ENCODE results near the gene BCL11A. TPM values are rescaled to one million over a fixed set of nuclear protein-coding genes. Genes with fewer than 3 reads are reported as not detected.

The BCL11A gene
- polyA plus RNA-seq, 1 donor from 2014 or later = 44.0 TPM

DNA sequence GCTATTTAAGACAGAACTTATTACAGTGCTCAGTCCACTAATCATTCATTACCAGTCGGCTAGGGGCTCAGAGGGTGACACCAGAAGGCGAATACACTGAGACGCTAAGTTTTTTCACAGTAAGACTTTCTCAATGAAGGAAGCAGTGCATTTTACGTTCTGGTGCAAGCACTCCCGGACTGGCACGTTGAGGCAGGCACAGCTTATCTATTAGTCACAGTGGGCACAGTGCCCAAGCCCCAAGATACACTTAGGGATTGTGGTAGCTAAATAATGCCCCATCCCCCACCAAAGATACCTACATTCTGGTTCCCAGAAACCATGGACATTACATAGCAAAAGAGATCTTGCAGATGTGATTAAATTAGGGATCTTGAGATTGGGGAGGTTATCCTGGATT is 32.6 kb upstream of the BCL11A start:
- H3K27me3 ChIP-seq (ENCODE audit: insufficient read depth, low read depth, low read length) = peaks cover 4% of the 10 kb centered on the region
- H3K4me2 ChIP-seq (ENCODE audit: low read length) = no peak overlapping the region
- H4K20me1 ChIP-seq (ENCODE audit: insufficient read depth) = no peaks in the 10 kb centered on the region
- H3K36me3 ChIP-seq (ENCODE audit: insufficient read depth, low read length) = no peaks in the 10 kb centered on the region
- H3K9ac ChIP-seq (ENCODE audit: low read length) = no peak overlapping the region
- no peak overlapping the region for H3K27ac ChIP-seq (ENCODE audit: low read length)
- no peak overlapping the region for H2AFZ ChIP-seq (ENCODE audit: low read depth, low read length)
- no peaks in the 10 kb centered on the region for H3K9me2 ChIP-seq (ENCODE audit: insufficient read depth, low read length)
- no peak overlapping the region for H3K4me3 ChIP-seq (ENCODE audit: low read length)
- TF ChIP-seq MXI1 (conservative IDR thresholded peaks at IDR 0.05; ENCODE audit: poor library complexity, severe bottlenecking) (no peak), POLR2AphosphoS5 (IDR thresholded peaks at IDR 0.05) (no peak), SMC3 (conservative IDR thresholded peaks at IDR 0.05; ENCODE audit: poor library complexity) (no peak), EP300 (conservative IDR thresholded peaks at IDR 0.05; ENCODE audit: poor library complexity, severe bottlenecking) (no peak), TAF1 (IDR thresholded peaks at IDR 0.05; ENCODE audit: low read depth) (no peak), RAD21 (conservative IDR thresholded peaks at IDR 0.05) (no peak), EZH2 (IDR thresholded peaks at IDR 0.05; ENCODE audit: borderline replicate concordance, insufficient read depth, low read length, poor library complexity, severe bottlenecking) (no peak)
- TF ChIP-seq, protein P1, sequence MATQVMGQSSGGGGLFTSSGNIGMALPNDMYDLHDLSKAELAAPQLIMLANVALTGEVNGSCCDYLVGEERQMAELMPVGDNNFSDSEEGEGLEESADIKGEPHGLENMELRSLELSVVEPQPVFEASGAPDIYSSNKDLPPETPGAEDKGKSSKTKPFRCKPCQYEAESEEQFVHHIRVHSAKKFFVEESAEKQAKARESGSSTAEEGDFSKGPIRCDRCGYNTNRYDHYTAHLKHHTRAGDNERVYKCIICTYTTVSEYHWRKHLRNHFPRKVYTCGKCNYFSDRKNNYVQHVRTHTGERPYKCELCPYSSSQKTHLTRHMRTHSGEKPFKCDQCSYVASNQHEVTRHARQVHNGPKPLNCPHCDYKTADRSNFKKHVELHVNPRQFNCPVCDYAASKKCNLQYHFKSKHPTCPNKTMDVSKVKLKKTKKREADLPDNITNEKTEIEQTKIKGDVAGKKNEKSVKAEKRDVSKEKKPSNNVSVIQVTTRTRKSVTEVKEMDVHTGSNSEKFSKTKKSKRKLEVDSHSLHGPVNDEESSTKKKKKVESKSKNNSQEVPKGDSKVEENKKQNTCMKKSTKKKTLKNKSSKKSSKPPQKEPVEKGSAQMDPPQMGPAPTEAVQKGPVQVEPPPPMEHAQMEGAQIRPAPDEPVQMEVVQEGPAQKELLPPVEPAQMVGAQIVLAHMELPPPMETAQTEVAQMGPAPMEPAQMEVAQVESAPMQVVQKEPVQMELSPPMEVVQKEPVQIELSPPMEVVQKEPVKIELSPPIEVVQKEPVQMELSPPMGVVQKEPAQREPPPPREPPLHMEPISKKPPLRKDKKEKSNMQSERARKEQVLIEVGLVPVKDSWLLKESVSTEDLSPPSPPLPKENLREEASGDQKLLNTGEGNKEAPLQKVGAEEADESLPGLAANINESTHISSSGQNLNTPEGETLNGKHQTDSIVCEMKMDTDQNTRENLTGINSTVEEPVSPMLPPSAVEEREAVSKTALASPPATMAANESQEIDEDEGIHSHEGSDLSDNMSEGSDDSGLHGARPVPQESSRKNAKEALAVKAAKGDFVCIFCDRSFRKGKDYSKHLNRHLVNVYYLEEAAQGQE (IDR thresholded peaks at IDR 0.05; ENCODE audit: borderline replicate concordance) = no peak
- TF ChIP-seq, protein P2, sequence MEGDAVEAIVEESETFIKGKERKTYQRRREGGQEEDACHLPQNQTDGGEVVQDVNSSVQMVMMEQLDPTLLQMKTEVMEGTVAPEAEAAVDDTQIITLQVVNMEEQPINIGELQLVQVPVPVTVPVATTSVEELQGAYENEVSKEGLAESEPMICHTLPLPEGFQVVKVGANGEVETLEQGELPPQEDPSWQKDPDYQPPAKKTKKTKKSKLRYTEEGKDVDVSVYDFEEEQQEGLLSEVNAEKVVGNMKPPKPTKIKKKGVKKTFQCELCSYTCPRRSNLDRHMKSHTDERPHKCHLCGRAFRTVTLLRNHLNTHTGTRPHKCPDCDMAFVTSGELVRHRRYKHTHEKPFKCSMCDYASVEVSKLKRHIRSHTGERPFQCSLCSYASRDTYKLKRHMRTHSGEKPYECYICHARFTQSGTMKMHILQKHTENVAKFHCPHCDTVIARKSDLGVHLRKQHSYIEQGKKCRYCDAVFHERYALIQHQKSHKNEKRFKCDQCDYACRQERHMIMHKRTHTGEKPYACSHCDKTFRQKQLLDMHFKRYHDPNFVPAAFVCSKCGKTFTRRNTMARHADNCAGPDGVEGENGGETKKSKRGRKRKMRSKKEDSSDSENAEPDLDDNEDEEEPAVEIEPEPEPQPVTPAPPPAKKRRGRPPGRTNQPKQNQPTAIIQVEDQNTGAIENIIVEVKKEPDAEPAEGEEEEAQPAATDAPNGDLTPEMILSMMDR (IDR thresholded peaks at IDR 0.05; ENCODE audit: poor library complexity, severe bottlenecking) = no peak
- no peaks in the 10 kb centered on the region for H3K9me3 ChIP-seq (ENCODE audit: low read length)
- no peaks in the 10 kb centered on the region for H3K79me2 ChIP-seq (replicated peaks; ENCODE audit: insufficient read depth, low read length)
- no peaks in the 10 kb centered on the region for H3F3A ChIP-seq (ENCODE audit: insufficient read depth, low read length, poor library complexity, severe bottlenecking)

DNA sequence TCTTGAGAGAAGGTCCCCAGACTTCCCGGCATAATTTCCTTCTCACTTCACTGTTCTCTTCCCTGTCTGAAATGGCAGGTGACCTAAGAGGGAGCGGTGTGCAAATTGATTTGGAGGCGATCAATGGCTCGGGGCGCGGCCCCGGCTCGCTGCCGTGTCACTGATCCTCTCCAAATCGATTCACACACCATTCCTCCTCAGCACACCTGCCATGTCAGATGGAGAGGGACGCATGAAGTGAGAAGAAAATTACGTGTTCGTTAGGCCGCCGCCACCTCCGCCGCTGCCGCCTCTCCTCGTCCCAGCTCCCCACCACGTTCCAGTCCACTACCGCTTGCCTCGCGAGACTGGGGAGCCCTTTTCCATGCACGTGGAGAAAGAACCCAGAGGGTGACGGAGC is 31.8 kb upstream of the BCL11A start:
- Histone ChIP-seq H3K36me3 (ENCODE audit: insufficient read depth, low read length) (no peaks in the 10 kb centered on the region), H3K79me2 (replicated peaks; ENCODE audit: insufficient read depth, low read length) (no peaks in the 10 kb centered on the region), H2AFZ (ENCODE audit: low read depth, low read length) (no peak overlapping the region), H3K4me2 (ENCODE audit: low read length) (no peak overlapping the region), H3K9ac (ENCODE audit: low read length) (no peak overlapping the region), H3K9me3 (ENCODE audit: low read length) (no peaks in the 10 kb centered on the region), H3K4me3 (ENCODE audit: low read length) (no peak overlapping the region), H3K27ac (ENCODE audit: low read length) (no peak overlapping the region), H3K9me2 (ENCODE audit: insufficient read depth, low read length) (no peaks in the 10 kb centered on the region), H3F3A (ENCODE audit: insufficient read depth, low read length, poor library complexity, severe bottlenecking) (no peaks in the 10 kb centered on the region), H4K20me1 (ENCODE audit: insufficient read depth) (no peaks in the 10 kb centered on the region), H3K27me3 (ENCODE audit: insufficient read depth, low read depth, low read length) (peaks cover 4% of the 10 kb centered on the region)
- TF ChIP-seq, protein P1 (IDR thresholded peaks at IDR 0.05; ENCODE audit: borderline replicate concordance) = no peak
- TF ChIP-seq RAD21 (conservative IDR thresholded peaks at IDR 0.05) (no peak), MXI1 (conservative IDR thresholded peaks at IDR 0.05; ENCODE audit: poor library complexity, severe bottlenecking) (no peak), TAF1 (IDR thresholded peaks at IDR 0.05; ENCODE audit: low read depth) (no peak), POLR2AphosphoS5 (IDR thresholded peaks at IDR 0.05) (no peak), EZH2 (IDR thresholded peaks at IDR 0.05; ENCODE audit: borderline replicate concordance, insufficient read depth, low read length, poor library complexity, severe bottlenecking) (no peak), EP300 (conservative IDR thresholded peaks at IDR 0.05; ENCODE audit: poor library complexity, severe bottlenecking) (no peak), SMC3 (conservative IDR thresholded peaks at IDR 0.05; ENCODE audit: poor library complexity) (no peak)
- TF ChIP-seq, protein P2 (IDR thresholded peaks at IDR 0.05; ENCODE audit: poor library complexity, severe bottlenecking) = no peak
